GM23248 (cell line): ENCODE data around the gene TLR2.

Experiments used
- EZH2 ChIP-seq: fragments of 200-600 bp; sonication (generic); IDR thresholded peaks from 2 replicates; pipeline ENCODE4 v1.6.1; 2018; ENCODE audit warnings: antibody characterized with exemption, mild to moderate bottlenecking; ENCODE audit not compliant: insufficient read depth, poor library complexity, severe bottlenecking
- EZH2phosphoT487 ChIP-seq: fragments of 200-600 bp; sonication (generic); IDR thresholded peaks from 2 replicates; pipeline ENCODE4 v1.6.1; 2018; ENCODE audit warnings: antibody characterized with exemption, moderate library complexity, mild to moderate bottlenecking, low read depth; ENCODE audit not compliant: insufficient read depth

GRCh38 chr4:153747406-153747955 is 63.4 kb downstream of the TLR2 start:
- TF ChIP-seq EZH2 = no peak
- no peak for TF ChIP-seq EZH2phosphoT487
